A549 (cell line): ENCODE data around the gene DTNB.

Experiments
- BHLHE40 ChIP-seq: IDR thresholded peaks from 2 replicates; pipeline ENCODE4 v1.6.1; 2012; ENCODE audit warnings: low read depth, low read length, inconsistent platforms
- CEBPB ChIP-seq, 2 experiments: fragments of >200 bp in 1 of 2; sonication (Bioruptor Twin) in 1 of 2; formaldehyde crosslinking in 1 of 2; IDR thresholded peaks; 2 replicates each; pipeline ENCODE4 v1.6.1; 2012 to 2016
- CHD4 ChIP-seq: fragments of 200-600 bp; sonication (generic); IDR thresholded peaks from 2 replicates; pipeline ENCODE4 v1.6.1; 2016; ENCODE audit warnings: antibody characterized with exemption, mild to moderate bottlenecking, borderline replicate concordance
- CTCF ChIP-seq: fragments of >200 bp; sonication (Bioruptor Twin); formaldehyde crosslinking; IDR thresholded peaks from 3 replicates; pipeline ENCODE4 v1.5.1; 2016
- EP300 ChIP-seq, 2 experiments: fragments of >200 bp; sonication (Bioruptor Twin); formaldehyde crosslinking; IDR thresholded peaks; 2 replicates in 1 of 2; 3 replicates in 1 of 2; pipeline ENCODE4 v1.6.1; 2016 to 2017
- KDM5A ChIP-seq: fragments of 200-600 bp; sonication (generic); IDR thresholded peaks from 2 replicates; pipeline ENCODE4 v1.6.1; 2016; ENCODE audit warnings: antibody characterized with exemption, mild to moderate bottlenecking
- MAFK ChIP-seq: fragments of 450-650 bp; IDR thresholded peaks from 2 replicates; pipeline ENCODE4 v1.6.1; 2014; ENCODE audit not compliant: partially characterized antibody
- MAZ ChIP-seq: fragments of 150-350 bp; IDR thresholded peaks from 2 replicates; pipeline ENCODE4 v1.6.1; 2014; ENCODE audit warnings: antibody characterized with exemption, low read depth, low read length, borderline replicate concordance
- RCOR1 ChIP-seq: fragments of 150-350 bp; IDR thresholded peaks from 2 replicates; pipeline ENCODE4 v1.6.1; 2014; ENCODE audit warnings: antibody characterized with exemption, low read length, low read depth
- REST ChIP-seq: fragments of 200-600 bp; sonication (generic); IDR thresholded peaks from 2 replicates; pipeline ENCODE4 v1.6.1; 2016; ENCODE audit warnings: antibody characterized with exemption, mild to moderate bottlenecking, moderate library complexity

- TF ChIP-seq MAZ (no peak), MAFK (no peak), EP300 (IDR thresholded peaks at IDR 0.05) (no peak), BHLHE40 (no peak), CHD4 (no peak), CTCF (no peak), RCOR1 (no peak), REST (no peak), CEBPB (IDR thresholded peaks at IDR 0.05) (no peak), KDM5A (no peak)
Observed at GRCh38 chr2:25497229-25497917, 176.0 kb downstream of the DTNB start.
